ENCODE data around the gene SSR2.

- TF ChIP-seq GABPA (IDR thresholded peaks at IDR 0.05; ENCODE audit: low read depth), result no peak
- no peak for TF ChIP-seq CTCF (IDR thresholded peaks at IDR 0.05)
- no peak for TF ChIP-seq EP300 (IDR thresholded peaks at IDR 0.05; ENCODE audit: borderline replicate concordance in 1 of 2, low read depth in 1 of 2, low read length in 1 of 2)
- no peak for TF ChIP-seq FOSL2 (IDR thresholded peaks at IDR 0.05; ENCODE audit: borderline replicate concordance, low read depth)
- TF ChIP-seq RXRA (IDR thresholded peaks at IDR 0.05; ENCODE audit: borderline replicate concordance, low read depth), result no peak
- no peak for TF ChIP-seq MEF2A (IDR thresholded peaks at IDR 0.05; ENCODE audit: borderline replicate concordance, low read depth)
- TF ChIP-seq POLR2AphosphoS5 (IDR thresholded peaks at IDR 0.05; ENCODE audit: low read depth, low read length), result no peak; the same call in 1 of the 2 replicates
- no peak for TF ChIP-seq USF1 (IDR thresholded peaks at IDR 0.05; ENCODE audit: borderline replicate concordance, low read depth)
- TF ChIP-seq REST (IDR thresholded peaks at IDR 0.05; ENCODE audit: low read depth, low read length), result no peak
- no peak for TF ChIP-seq EZH2phosphoT487 (IDR thresholded peaks at IDR 0.05; ENCODE audit: borderline replicate concordance, low read depth)
- no peak for TF ChIP-seq NRF1 (IDR thresholded peaks at IDR 0.05; ENCODE audit: low read depth, low read length)
- no peak for TF ChIP-seq JUND (IDR thresholded peaks at IDR 0.05)
- TF ChIP-seq MAX (IDR thresholded peaks at IDR 0.05; ENCODE audit: low read depth), result no peak; the same call in 1 of the 2 replicates
These were observed 42.9 kb downstream of the SSR2 start for GRCh38 chr1:155977690-155978324.
